Right forelimb (tissue), 1 donor: Measurements from ENCODE around the gene PTGDR.
A peak's percentile ranks its signal among the peaks of the same experiment; 100 is the strongest.

Experiments
- DNase-seq: peaks from one replicate; pipeline ENCODE4 v3.0.0-alpha.2; 2018

The PTGDR gene, protein sequence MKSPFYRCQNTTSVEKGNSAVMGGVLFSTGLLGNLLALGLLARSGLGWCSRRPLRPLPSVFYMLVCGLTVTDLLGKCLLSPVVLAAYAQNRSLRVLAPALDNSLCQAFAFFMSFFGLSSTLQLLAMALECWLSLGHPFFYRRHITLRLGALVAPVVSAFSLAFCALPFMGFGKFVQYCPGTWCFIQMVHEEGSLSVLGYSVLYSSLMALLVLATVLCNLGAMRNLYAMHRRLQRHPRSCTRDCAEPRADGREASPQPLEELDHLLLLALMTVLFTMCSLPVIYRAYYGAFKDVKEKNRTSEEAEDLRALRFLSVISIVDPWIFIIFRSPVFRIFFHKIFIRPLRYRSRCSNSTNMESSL

DNA sequence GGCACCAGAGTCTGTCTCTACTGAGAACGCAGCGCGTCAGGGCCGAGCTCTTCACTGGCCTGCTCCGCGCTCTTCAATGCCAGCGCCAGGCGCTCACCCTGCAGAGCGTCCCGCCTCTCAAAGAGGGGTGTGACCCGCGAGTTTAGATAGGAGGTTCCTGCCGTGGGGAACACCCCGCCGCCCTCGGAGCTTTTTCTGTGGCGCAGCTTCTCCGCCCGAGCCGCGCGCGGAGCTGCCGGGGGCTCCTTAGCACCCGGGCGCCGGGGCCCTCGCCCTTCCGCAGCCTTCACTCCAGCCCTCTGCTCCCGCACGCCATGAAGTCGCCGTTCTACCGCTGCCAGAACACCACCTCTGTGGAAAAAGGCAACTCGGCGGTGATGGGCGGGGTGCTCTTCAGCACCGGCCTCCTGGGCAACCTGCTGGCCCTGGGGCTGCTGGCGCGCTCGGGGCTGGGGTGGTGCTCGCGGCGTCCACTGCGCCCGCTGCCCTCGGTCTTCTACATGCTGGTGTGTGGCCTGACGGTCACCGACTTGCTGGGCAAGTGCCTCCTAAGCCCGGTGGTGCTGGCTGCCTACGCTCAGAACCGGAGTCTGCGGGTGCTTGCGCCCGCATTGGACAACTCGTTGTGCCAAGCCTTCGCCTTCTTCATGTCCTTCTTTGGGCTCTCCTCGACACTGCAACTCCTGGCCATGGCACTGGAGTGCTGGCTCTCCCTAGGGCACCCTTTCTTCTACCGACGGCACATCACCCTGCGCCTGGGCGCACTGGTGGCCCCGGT is at the start of gene PTGDR:
Gene PTGDR, plus strand, starts transcription at position 198 of the 778 bp plus-strand sequence. Its CDS starts 117 bp downstream, at position 315.
- peak; percentile 61 for DNase-seq

DNA sequence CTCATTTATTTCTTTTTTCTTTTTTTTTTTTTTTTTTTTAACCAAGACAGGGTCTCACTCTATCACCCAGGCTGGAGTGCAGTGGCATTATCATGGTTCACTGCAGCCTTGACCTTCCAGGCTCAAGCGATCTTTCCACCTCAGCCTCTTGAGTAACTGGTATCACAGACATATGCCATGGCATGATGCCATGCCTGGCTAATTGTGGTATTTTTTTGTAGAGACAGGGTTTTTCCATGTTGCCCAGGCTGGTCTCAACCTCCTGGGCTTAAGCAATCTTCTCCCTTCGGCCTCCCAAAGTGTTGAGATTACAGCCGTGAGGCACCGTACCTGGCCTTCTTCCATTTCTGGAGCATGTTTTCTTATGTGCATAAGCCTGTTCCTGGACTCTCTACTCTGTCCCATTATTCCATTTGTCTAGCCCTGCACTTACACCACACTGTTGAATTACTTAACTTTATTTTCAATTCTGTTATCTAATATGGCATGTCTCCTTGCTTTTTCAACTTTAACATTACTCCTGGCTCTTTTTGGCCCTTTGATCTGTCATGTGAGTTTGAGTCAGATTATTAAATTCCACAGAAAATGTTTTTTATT is 47.9 kb upstream of the PTGDR start:
- DNase-seq = no peak

DNA sequence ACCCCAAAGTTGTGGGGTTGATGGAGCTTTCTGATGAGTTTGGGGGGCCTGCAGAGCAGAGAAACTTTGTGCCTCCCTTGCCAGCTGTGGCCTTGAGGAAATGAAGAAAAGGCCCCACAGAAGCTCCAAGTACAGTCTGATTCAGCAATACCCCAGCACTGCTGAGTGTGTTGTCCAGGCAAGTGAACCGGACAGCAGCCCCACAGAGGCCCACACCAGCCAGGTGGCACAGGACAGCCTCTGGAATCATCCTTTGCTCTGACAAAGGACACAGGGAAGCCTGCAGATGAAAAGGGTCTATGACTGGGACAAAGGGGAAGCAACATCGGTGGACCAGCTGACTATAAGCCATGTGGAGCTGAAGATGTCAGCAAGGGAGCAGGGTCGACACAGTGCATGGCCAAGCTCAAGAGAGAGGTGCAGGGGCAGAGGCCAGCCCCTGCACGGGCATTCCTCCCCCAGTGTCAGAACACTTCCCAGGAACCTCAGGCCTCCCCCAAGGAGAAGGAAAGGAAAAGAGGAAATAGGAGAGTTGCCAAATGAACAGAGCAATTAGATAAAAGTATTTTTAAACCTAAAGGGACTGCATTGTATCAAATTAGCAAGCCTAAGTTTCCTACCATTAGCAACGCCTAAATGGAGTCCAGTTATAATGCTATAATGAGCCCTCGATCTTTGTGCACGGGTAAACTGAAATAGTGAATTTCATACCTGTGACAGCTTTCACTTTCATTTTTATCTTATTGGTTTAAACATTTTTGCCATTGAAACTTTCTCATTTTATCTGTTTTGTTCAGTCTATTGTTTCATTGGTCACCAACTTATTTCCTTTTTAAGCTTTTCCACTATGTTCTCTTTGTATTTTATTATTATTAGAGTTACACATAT is 46.3 kb upstream of the PTGDR start:
- DNase-seq = no peak

DNA sequence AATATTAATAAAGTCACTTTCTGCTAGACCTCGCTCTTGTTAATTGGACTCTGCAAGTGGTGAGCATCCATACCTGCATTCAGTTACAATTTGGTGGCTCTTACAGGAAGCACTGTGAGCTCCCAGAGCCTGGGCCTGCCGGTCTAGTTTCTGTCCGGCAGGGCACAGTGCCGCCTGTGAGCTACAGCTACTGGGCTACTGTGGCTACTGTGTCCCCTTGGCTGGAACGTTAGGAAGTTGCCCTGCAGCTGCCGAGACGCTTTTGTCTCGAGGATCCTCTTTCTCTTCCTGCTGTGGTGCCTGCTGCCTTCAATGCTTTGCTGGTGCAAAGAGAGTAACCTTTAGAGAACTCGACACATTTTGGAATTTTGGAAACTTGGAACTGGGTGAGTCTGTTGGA is 44.6 kb upstream of the PTGDR start:
- DNase-seq = no peak

DNA sequence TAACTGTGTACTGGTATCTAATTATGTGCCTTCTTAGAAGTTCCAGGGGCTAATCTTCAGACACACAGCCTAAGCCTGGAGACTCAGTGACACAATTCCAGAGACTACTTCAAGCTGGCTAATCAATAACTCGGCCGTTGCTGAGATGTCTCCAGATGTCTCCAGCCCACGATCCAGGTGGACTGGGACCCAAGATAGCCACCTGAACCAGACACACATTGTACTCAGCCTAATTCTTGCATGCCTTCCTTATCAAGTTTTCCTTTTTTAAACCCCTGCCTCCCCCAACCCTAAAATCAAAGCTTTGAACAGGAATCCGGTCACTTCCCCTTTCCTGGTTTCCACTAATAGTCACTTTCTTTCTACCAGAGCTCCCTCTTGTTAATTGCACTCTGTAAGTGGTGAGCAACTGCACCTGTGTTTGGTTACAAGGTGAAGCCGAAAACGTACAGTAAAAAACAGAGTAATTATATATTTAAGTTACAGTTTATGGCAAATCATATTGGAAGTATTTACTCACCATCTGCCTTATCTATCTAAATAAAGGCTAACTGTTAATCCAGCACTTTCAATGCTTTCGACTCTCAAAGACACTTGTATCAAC is 39.8 kb upstream of the PTGDR start:
- no peak for DNase-seq

DNA sequence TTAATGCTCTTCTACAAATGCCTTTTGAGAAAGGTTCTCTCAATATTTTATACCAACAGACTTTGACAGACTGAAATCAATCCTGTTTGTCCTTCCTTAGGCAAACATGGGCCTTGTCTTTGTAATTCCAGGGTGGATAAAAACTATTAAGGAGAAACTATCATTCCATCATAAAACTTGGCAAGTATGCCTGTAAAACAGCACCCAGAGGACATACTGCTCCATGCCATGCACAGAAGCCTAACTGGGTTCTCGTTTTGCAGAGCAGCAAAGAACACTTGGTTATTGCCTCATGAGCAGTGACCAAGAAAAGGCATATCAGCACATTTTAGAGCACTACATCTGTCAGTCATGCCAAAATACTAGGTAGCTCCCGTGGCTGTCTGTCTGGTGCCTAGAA is 33.8 kb upstream of the PTGDR start:
- DNase-seq = no peak

DNA sequence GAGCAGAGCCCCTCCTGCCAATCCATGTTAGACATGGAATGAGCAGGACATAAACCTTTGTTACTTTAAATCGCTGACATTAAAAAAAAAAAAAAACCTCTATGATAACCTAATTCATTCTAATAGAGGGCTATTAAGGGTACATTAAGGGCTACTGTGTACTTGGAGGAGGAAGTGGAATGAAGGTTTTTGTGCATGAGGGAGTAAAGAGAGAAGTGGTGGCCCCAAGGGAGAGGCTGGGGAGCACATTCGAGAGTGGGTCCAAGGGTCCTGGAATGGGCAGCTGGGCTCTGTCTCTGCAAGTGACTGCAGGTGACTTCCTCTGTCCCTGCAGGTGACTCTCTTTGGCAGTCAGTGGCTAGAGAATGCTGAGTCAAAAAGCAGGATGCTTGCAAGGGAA is 32.1 kb upstream of the PTGDR start:
- no peak for DNase-seq

DNA sequence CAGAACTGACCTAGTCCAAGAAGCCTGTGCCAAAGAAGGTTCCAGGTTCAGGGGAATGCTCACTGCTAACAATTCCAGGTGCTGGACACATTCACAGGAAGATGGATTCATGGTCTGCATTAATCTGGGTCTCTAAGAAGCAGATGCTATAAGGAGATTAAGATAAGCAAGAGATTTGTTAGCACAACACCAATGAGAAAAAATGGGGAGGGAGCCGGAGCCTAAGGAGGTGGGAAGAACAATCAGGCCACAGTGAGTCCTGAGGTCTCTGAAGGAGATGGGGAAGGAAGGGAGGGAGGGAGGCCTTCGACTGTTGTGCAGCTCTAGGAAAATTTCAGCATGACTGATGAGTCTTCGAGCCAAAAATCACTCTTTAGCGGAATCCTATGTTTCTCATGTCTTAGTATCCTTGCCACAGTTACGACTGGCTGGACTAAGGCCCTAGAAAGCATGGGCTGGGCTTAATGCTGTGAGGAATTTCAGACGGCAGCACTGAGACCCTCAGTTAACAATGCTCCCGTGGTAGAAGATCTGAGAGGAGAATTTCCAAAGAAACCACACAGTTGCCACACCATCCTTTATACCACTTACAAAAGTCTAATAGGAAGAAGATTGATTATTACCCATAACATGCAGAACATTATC is 31.5 kb upstream of the PTGDR start:
- no peak for DNase-seq

DNA sequence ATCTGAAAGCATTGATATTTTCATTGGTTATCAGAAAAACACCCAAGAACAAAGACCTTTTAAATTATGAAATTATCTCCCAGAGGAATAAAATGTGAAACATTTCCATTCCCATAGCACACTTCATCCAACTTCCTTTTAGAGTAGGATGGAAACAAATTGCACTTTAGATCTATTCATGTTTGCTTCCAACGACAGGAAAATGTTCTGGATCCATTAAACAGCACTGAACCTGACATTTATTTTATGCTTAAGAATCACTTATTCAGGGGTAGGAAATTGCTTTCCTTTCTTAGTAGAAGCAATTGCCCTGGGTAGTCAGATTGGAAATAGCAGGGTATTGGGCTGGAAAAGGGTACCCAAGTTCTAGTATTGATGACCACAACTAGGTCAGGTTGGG is 28.8 kb upstream of the PTGDR start:
- no peak for DNase-seq

DNA sequence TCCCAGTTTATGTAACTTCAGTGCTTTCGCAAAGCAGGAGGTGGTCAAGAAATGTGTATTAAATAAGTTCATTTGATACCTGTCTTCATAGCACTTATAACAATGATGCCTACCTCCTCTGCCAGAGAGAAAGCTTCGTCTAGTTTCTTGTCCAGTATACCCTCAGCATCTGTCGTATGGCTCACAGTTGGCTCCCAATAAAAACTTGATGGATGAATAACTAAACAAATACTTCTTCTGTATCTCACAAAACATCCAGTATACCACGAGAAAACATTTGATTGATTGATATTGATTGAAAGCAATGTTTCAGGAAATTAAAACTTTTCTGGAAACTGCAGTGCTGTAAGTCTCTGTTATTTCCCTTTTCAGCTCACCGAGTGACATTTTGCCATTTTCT is 26.9 kb upstream of the PTGDR start:
- DNase-seq = no peak

DNA sequence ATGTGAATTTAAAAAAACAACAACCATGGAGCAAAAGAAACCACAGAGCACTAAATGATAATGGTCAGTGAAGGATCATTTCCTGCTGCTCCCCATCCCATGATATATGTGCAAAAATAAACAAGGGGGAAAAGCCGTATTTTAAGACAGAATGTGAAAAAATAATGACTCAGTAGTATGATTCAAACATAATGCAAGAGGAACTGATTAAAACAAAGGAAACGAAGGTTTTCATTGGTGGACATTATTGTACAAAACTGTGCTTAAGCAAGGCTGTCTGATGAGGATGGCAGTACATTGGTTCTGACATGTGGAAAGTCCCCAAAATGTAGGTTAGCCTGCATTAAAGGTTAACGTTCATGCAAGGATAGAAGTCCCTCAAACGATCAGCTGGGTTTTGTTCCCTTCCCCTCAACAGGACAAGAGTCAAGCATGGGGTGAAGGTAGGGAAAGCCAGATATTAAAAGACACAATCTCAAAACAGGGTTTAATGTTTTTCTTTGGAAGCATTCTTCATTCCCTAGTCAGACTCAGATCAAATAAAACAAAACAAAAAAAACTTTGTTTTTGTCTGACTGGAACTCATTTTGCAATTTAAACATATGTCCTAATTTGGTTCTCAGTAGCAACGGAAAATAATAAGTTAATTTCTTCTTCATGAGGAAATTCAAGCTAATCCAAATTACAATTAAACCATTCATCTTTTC is 26.3 kb upstream of the PTGDR start:
- no peak for DNase-seq

DNA sequence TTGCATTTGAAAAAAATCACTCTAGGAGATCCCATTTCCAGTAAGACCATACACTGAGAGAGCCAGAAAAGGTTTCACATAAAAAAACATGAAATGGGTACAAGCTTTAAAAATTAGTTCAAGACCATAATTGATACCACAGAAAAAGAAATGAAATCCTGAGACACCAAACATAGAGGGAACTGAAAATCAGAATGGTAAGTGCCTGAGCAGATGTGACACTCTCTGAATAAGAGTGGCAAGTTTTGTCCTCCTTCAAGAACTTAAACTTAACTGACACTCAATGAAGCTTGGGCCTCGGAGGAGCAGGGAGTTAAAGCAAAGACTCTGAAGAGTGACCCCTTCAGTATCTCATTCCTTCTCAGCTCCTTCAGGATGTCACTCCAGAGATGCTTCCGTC is 23.2 kb upstream of the PTGDR start:
- no peak for DNase-seq

DNA sequence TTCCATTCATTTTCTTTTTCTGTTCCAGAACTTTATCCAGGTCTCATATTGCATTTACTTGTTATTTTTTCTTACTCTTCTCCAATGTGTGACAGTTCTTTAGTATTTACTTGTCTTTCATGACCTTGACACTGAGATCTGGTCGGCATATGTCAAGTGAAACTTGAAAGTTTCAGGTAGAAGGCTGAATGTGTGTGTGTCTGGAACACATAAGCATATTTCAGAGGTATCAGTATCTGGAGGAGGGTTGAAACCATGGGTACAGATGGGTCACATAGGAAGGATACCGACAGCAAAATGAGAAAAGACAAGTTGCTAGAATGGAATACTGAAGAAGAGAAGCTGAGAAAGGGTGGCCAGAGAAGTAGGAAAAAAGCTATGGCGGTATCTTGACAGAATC is 22.5 kb upstream of the PTGDR start:
- DNase-seq = no peak

DNA sequence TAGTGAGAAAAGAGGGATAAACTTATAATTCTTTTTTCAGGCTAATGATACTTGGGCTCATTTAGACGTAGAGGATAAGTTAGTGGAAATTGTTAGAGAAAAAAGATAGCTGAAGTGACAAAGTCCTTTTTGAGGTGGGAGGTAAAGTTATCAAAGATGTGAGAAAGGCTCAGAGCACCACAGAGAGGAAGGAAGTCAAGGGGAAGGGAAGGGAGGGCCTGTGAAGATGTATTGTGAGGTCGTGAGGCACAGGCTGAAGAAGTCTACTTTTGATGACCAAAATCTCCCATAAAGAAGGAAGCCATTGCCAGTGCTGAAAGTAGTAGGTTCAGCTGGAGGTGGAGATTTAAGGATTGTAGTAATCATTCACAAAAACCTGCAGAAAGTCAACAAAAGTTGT is 19.4 kb upstream of the PTGDR start:
- no peak for DNase-seq

DNA sequence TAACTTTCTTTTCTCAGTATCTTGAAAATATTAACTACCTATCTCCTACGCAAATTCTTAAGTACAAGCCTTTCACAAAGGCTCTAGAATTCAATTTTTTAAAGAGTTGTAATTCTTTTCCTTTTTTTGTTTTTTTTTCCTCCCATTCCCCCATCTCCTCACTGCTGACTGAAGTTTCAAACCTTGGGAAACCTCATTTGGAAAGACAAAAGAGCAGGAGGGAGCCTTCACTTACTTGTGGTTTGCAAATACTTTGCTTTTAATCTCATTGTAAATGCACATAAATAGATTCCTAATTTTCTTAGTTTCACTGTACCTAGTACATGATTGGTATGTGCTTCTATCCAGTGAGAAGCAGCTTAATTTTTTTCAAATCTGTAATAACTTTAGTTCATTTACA is 15.8 kb upstream of the PTGDR start:
- no peak for DNase-seq

DNA sequence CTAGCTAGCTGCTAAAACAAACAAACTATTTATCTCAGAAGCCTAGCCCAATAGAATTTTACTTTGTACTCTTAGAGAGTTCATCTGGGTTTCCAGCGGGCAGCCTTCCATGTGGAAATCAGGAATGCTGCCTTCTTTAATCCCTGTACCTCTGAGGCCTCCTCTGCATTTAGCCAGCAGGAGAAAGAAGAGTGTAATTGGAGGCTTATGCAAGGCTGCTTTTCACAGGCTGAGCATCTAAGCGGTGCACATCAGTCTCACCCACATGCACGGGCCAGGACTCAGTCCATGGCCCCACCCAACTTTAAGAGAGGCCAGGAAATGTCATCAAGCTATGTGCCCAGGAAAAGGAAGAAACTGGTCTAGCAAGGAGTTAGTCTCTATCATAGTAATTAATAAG is 14.0 kb upstream of the PTGDR start:
- DNase-seq = no peak

DNA sequence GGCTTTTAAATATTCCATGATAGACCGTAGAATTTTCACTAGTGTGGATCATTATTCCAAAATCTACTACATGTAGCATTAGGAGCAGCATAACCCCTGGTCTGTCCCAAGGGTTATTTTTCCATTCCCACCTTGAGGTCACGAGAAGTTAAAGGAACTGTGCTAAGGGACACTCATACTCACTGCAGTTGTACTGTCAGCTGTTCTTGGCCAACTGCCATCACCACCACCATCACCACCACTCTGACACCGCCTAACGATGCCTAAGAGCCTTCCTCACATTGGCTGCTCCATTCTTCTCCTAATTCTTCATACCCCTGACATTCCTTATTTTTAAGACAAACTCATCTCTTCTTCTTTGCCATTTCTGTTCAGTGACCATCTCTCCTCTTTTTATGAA is 13.4 kb upstream of the PTGDR start:
- no peak for DNase-seq

DNA sequence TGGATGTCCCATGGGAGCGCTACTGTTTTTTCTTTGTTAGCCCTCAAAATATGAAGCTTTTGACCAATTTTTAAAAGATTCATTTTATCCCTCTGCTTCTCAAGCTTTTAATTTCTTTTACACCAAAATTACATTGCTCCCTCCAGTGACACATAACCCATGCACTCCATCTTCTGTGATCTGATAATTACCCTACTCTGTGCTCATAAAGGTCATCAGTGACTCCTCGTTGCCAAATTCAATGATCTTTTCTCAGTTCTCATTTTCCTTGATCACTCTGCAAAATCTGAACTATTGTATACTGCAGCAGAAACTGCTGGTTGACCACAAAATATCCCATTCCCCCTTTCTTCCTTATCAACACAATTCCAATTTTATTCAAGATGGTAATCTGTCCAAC is 8.7 kb upstream of the PTGDR start:
- no peak for DNase-seq

DNA sequence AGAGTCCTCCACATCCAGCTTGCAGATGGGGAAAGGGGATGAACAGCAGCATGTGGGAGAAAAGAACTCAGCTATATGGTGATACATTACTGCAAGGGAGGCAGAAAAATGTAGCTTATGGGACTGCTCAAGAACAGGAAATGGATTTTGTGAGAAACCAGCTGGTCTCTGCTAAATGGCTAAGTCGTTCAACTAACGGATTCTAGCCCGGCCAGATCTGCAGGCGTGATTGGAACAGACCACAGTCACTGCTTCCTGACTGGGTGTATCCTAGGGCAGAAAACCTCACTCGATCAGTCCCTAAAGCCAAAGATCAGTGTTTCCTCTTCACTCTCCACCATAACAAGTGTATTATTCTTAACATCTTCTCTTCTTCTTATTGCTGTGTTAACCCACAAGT is 8.1 kb upstream of the PTGDR start:
- no peak for DNase-seq

DNA sequence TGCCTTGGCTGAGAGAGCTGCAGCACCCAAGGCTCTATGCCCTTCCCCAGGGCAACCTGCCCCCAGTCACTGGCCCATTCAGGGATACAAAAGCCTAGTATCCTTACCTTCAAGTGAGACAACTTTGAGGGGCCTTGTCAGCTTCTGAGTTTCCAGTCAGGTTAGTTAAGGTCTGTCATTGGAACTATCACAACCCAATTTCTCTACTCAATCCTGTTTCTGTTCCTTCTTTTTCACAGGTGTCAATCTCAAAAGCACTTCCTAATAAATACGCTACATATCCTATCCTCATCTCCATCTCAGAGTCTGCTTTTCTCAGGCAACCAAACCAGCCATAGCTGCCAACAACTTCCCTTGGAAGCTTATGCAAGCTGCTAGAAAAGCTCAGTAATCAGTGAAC is 4.9 kb upstream of the PTGDR start:
- no peak for DNase-seq

DNA sequence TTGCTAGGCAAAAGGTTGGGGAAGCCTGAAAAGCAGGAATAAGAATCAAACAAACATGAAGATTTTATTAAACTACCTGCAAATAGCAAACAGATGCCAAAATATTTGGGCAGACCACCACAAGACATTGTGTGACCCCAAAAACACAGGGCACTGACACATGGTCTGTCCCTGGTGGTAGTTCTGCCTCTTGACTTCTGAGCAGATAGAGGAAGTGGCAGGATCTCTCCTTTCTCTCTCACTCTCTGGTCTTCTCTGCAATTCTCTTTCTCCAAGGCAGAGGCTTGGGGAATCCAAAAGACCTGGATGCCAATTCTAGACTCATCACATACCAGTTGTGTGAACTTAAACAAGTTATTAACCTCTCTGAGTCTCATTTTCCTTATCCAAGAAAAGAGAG is 4.3 kb upstream of the PTGDR start:
- no peak for DNase-seq

DNA sequence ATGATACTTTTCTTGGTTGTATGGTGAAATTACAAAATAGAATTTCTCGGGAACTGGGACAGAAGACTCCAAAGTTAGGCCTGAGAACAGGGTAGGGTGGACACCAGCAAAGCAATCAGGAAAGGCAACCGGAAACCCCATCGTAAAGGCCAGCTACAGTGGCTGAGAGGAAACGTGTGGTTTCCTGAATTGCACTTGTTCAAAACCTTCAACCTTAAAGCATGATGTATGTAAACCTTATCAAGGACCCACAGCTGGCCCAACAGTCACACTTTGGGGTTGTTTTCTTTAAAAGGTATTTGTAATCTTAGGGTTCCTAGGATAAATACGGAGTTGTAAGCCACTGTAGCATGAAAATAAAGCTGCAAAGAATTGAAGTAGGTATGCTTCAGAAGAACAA is 2.2 kb upstream of the PTGDR start:
- DNase-seq = no peak
